H1 (cell line): ENCODE data around the gene ABLIM1. TPM values are rescaled to one million over a fixed set of nuclear protein-coding genes. Genes with fewer than 3 reads are reported as not detected.

Source experiments
- CTCF ChIA-PET: fragments of 300-600 bp; sonication (Branson Sonifier 250); formaldehyde crosslinking; loops from one replicate; lab custom pipeline; 2021; ENCODE audit not compliant: partially characterized antibody; lab: Charles Lee
- POLR2A ChIA-PET: fragments of 300-600 bp; sonication (Branson Sonifier 250); formaldehyde crosslinking; loops from one replicate; lab custom pipeline; 2021; ENCODE audit warnings: inconsistent platforms; ENCODE audit not compliant: partially characterized antibody; lab: Charles Lee
- DNase-seq, 2 experiments: peaks; one replicate each; pipeline versions ENCODE4 v3.0.0 to v3.0.0-alpha.2; 2010 to 2022; ENCODE audit warnings: low spot score in 2 of 2, low read depth in 1 of 2, mixed read lengths in 1 of 2
- FAIRE-seq: peaks from 2 replicates; lab custom pipeline; 2011; peaks lifted over from hg19 to GRCh38; lab: Jason Lieb, UNC
- H2AFZ ChIP-seq: 2 replicates; pipeline ENCODE4 v1.8.1; 2012; ENCODE audit warnings: low read length, inconsistent platforms
- H2AK5ac ChIP-seq: 2 replicates; pipeline ENCODE4 v1.6.1; 2013; ENCODE audit warnings: low read depth, low read length
- H2BK120ac ChIP-seq: replicated peaks from 2 replicates; pipeline ENCODE3; 2013; ENCODE audit warnings: low read depth, low read length, inconsistent platforms
- H2BK12ac ChIP-seq: 2 replicates; pipeline ENCODE4 v1.6.1; 2013; ENCODE audit warnings: low read depth, low read length
- H2BK15ac ChIP-seq: 2 replicates; pipeline ENCODE4 v1.6.1; 2013; ENCODE audit warnings: low read length
- H2BK20ac ChIP-seq: 2 replicates; pipeline ENCODE4 v1.6.1; 2013; ENCODE audit warnings: low read length
- H2BK5ac ChIP-seq: 2 replicates; pipeline ENCODE4 v1.6.1; 2013; ENCODE audit warnings: low read depth, low read length
- H3K14ac ChIP-seq: 2 replicates; pipeline ENCODE4 v1.6.1; 2013; ENCODE audit warnings: inconsistent platforms; ENCODE audit not compliant: insufficient read length
- H3K18ac ChIP-seq: 2 replicates; pipeline ENCODE4 v1.6.1; 2013; ENCODE audit warnings: low read length; ENCODE audit errors: extremely low read depth
- H3K23ac ChIP-seq: 2 replicates; pipeline ENCODE4 v1.6.1; 2013; ENCODE audit warnings: inconsistent platforms; ENCODE audit not compliant: insufficient read length
- H3K23me2 ChIP-seq: 2 replicates; pipeline ENCODE4 v1.6.1; 2013; ENCODE audit warnings: low read depth, low read length
- H3K27ac ChIP-seq: 2 replicates; pipeline ENCODE4 v1.6.1; 2011; ENCODE audit warnings: low read depth, low read length, inconsistent platforms
- H3K27me3 ChIP-seq, 4 experiments: replicated peaks in 1 of 4; 1 replicate in 1 of 4; 2 replicates in 3 of 4; pipeline versions ENCODE4 v1.6.1 to v1.8.1; 2011 to 2013; ENCODE audit warnings: low read length in 3 of 4, mild to moderate bottlenecking in 3 of 4, inconsistent platforms in 2 of 4, mixed read lengths in 2 of 4, moderate library complexity in 1 of 4; ENCODE audit not compliant: control insufficient read depth in 3 of 4, insufficient read depth in 3 of 4; ENCODE audit errors: extremely low read depth in 1 of 4
- H3K36me3 ChIP-seq, 4 experiments: 2 replicates each; pipeline versions ENCODE4 v1.6.1 to v1.8.1; 2011 to 2013; ENCODE audit warnings: mild to moderate bottlenecking in 4 of 4, low read length in 3 of 4, moderate library complexity in 2 of 4, control low read depth in 1 of 4, inconsistent platforms in 1 of 4; ENCODE audit not compliant: insufficient read depth in 4 of 4, control insufficient read depth in 2 of 4
- H3K4ac ChIP-seq: replicated peaks from 2 replicates; pipeline ENCODE3; 2013; ENCODE audit warnings: low read length, low read depth, mixed read lengths, inconsistent platforms; ENCODE audit not compliant: insufficient read length
- H3K4me1 ChIP-seq, 4 experiments: replicated peaks in 1 of 4; 1 replicate in 1 of 4; 2 replicates in 3 of 4; pipeline versions ENCODE4 v1.6.1 to v1.8.1; 2011 to 2013; ENCODE audit warnings: low read length in 3 of 4, inconsistent platforms in 2 of 4, mixed read lengths in 1 of 4; ENCODE audit not compliant: insufficient read depth in 4 of 4, control insufficient read depth in 3 of 4
- H3K4me2 ChIP-seq, 2 experiments: 2 replicates each; pipeline versions ENCODE4 v1.6.1 to v1.8.1; 2011 to 2013; ENCODE audit warnings: low read depth in 2 of 2, low read length in 2 of 2, control low read depth in 1 of 2, inconsistent platforms in 1 of 2, mild to moderate bottlenecking in 1 of 2; ENCODE audit not compliant: insufficient read depth in 1 of 2
- H3K4me3 ChIP-seq, 4 experiments: fragments of 200-600, 300-600 bp in 1 of 4; sonication (generic), shearing (Covaris generic), sonication (Bioruptor Twin) in 1 of 4; 2 replicates each; pipeline versions ENCODE4 v1.5.1 to v1.8.1; 2011 to 2016; ENCODE audit warnings: low read length in 4 of 4, low read depth in 3 of 4, control low read depth in 2 of 4, inconsistent platforms in 2 of 4, mild to moderate bottlenecking in 2 of 4, mixed read lengths in 1 of 4, moderate library complexity in 1 of 4; ENCODE audit not compliant: insufficient read depth in 2 of 4; ENCODE audit errors: extremely low read depth in 1 of 4
- H3K56ac ChIP-seq: replicated peaks from 2 replicates; pipeline ENCODE3; 2013; ENCODE audit warnings: low read depth, mild to moderate bottlenecking, mixed read lengths, low read length, inconsistent platforms; ENCODE audit not compliant: insufficient read length
- H3K79me1 ChIP-seq: 2 replicates; pipeline ENCODE4 v1.6.1; 2013; ENCODE audit warnings: low read depth, low read length, control low read depth
- H3K79me2 ChIP-seq, 2 experiments: 2 replicates each; pipeline versions ENCODE4 v1.6.1 to v1.8.1; 2012 to 2013; ENCODE audit warnings: low read length in 2 of 2, mild to moderate bottlenecking in 2 of 2, inconsistent platforms in 1 of 2; ENCODE audit not compliant: insufficient read depth in 2 of 2, control insufficient read depth in 1 of 2
- H3K9ac ChIP-seq, 4 experiments: replicated peaks in 1 of 4; 1 replicate in 1 of 4; 2 replicates in 3 of 4; pipeline versions ENCODE4 v1.6.1 to v1.8.1; 2011 to 2013; ENCODE audit warnings: low read depth in 3 of 4, low read length in 3 of 4, control low read depth in 2 of 4, mild to moderate bottlenecking in 2 of 4, moderate library complexity in 2 of 4, inconsistent platforms in 1 of 4; ENCODE audit errors: extremely low read depth in 1 of 4
- H3K9me3 ChIP-seq, 2 experiments: 2 replicates each; pipeline versions ENCODE4 v1.6.1 to v1.8.1; 2012 to 2013; ENCODE audit warnings: mild to moderate bottlenecking in 2 of 2, moderate library complexity in 2 of 2, control low read depth in 1 of 2, inconsistent platforms in 1 of 2, low read depth in 1 of 2, low read length in 1 of 2, mixed read lengths in 1 of 2; ENCODE audit not compliant: insufficient read depth in 2 of 2
- H4K20me1 ChIP-seq, 2 experiments: replicated peaks in 1 of 2; 2 replicates each; pipeline versions ENCODE3 to v1.8.1; 2011 to 2013; ENCODE audit warnings: inconsistent platforms in 2 of 2, low read length in 2 of 2, mild to moderate bottlenecking in 1 of 2; ENCODE audit not compliant: insufficient read depth in 2 of 2, control insufficient read depth in 1 of 2
- H4K5ac ChIP-seq: 2 replicates; pipeline ENCODE4 v1.6.1; 2013; ENCODE audit warnings: low read length, low read depth, mixed read lengths, inconsistent platforms; ENCODE audit not compliant: insufficient read length
- H4K8ac ChIP-seq: 2 replicates; pipeline ENCODE4 v1.8.0; 2013; ENCODE audit warnings: mild to moderate bottlenecking, moderate library complexity, low read length, inconsistent platforms; ENCODE audit not compliant: insufficient read depth; ENCODE audit errors: extremely low read depth
- H4K91ac ChIP-seq: replicated peaks from 2 replicates; pipeline ENCODE3; 2013; ENCODE audit warnings: low read length, mixed read lengths, inconsistent platforms; ENCODE audit not compliant: insufficient read length
- GTF2F1 ChIP-seq: IDR thresholded peaks from 2 replicates; pipeline ENCODE4 v1.6.1; 2012; ENCODE audit warnings: low read depth, low read length, improper control_type of control experiment, borderline replicate concordance
- NRF1 ChIP-seq: IDR thresholded peaks from 2 replicates; pipeline ENCODE4 v1.6.1; 2011; ENCODE audit warnings: mild to moderate bottlenecking, low read depth, low read length, improper control_type of control experiment
- POLR2AphosphoS5 ChIP-seq: IDR thresholded peaks from 2 replicates; pipeline ENCODE4 v1.6.1; 2011; ENCODE audit warnings: low read depth, low read length
- RAD21 ChIP-seq, 2 experiments: IDR thresholded peaks in 1 of 2; conservative IDR thresholded peaks in 1 of 2; 2 replicates each; pipeline ENCODE4 v1.6.1; 2011; ENCODE audit warnings: low read depth in 2 of 2, low read length in 2 of 2, improper control_type of control experiment in 1 of 2, inconsistent platforms in 1 of 2, mild to moderate bottlenecking in 1 of 2, moderate library complexity in 1 of 2
- RBBP5 ChIP-seq: IDR thresholded peaks from 2 replicates; pipeline ENCODE4 v1.7.1; 2012; ENCODE audit warnings: low read depth, mild to moderate bottlenecking, inconsistent platforms, low read length, moderate library complexity, borderline replicate concordance
- SAP30 ChIP-seq: fragments of 300-600 bp; sonication (generic); IDR thresholded peaks from 2 replicates; pipeline ENCODE4 v1.7.1; 2012; ENCODE audit warnings: low read length, moderate library complexity, mild to moderate bottlenecking, inconsistent platforms; ENCODE audit not compliant: insufficient read depth, insufficient replicate concordance
- SIRT6 ChIP-seq: IDR thresholded peaks from one replicate; pipeline ENCODE4 v1.7.1; 2012; ENCODE audit warnings: low read length, inconsistent platforms
- SP4 ChIP-seq: IDR thresholded peaks from 2 replicates; pipeline ENCODE4 v1.6.1; 2012; ENCODE audit warnings: low read length, inconsistent platforms
- SRF ChIP-seq: IDR thresholded peaks from 2 replicates; pipeline ENCODE4 v1.6.1; 2011; ENCODE audit warnings: mild to moderate bottlenecking, low read depth, low read length, moderate library complexity
- SUZ12 ChIP-seq: fragments of 200-600 bp; sonication (generic); IDR thresholded peaks from 2 replicates; pipeline ENCODE4 v1.6.1; 2012; ENCODE audit warnings: mild to moderate bottlenecking, inconsistent platforms, low read length, moderate library complexity, mixed read lengths
- WGBS, 2 experiments: shearing (Covaris generic) in 1 of 2; methylation state at CpG; one replicate each; pipeline versions ENCODE4 v1.1.6 to v1.1.7; 2013 to 2015; ENCODE audit warnings: low lambda C conversion rate in 2 of 2, mixed read lengths in 2 of 2, inconsistent platforms in 1 of 2, low coverage in 1 of 2, missing lambda C conversion rate in 1 of 2; ENCODE audit not compliant: insufficient replicate concordance in 2 of 2, insufficient coverage in 1 of 2, insufficient read length in 1 of 2; ENCODE audit errors: extremely low coverage in 1 of 2, missing lambda C conversion rate in 1 of 2; 5-methylcytosine and 5-hydroxymethylcytosine counted together
- polyA plus RNA-seq, 7 experiments: library from polyadenylated mRNA; depleted of rRNA in 3 of 7; stranded (reverse) in 5 of 7; unstranded in 2 of 7; fragments of >200 nt in 5 of 7; fragments of 200-250 nt in 2 of 7; gene quantifications; 1 replicate in 5 of 7; 2 replicates in 1 of 7; 4 replicates in 1 of 7; pipeline versions ENCODE4 v1.2.1 to v1.2.3, GENCODE V29; 2011 to 2013; ENCODE audit warnings: missing spikeins in 2 of 7, mixed read lengths in 2 of 7
- total RNA-seq: library from RNA; stranded (reverse); fragmentation: NEBNext Ultra II Directional; extraction: Animal tissue kit (Norgen Biotek cat#: 25700); gene quantifications from 2 replicates; pipeline ENCODE4 v1.2.1, GENCODE V29; 2021
- TF ChIP-seq, protein P1 (sequence below): IDR thresholded peaks from 2 replicates; pipeline ENCODE4 v1.6.1; 2011; ENCODE audit warnings: low read depth, mild to moderate bottlenecking, low read length; ENCODE audit not compliant: insufficient read depth
- TF ChIP-seq, protein P2 (sequence below): IDR thresholded peaks from 2 replicates; pipeline ENCODE4 v1.6.1; 2012; ENCODE audit warnings: low read length, inconsistent platforms

Gene ABLIM1
- total and polyA plus RNA-seq, 2 of the 8 experiments (the other 6 are each of a cell fraction or from before 2014, with no cell fraction given) = 51.2 to 51.7 TPM

DNA sequence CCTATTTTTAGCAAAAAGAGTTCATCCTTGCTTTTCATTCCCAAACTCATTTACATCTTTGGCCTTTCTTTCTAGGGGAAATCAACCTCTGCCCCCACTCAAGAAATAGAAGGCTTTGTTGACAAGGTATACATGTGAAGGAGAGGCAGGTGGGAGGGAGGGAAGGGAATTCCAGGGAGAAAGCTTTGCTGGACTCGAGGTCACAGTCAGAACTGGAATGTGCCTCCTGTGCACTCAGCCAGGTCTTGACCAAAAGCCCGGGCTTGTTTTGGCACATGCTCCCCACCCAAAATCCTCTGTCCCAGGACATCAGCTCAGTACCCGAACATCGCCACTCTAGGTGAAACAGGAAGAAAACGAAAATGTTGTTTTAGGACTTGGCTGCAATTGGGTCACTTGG lies 61.3 kb downstream of the ABLIM1 start:
- no peak overlapping the region for H3K14ac ChIP-seq
- TF ChIP-seq NRF1 (no peak), SIRT6 (no peak), SP4 (no peak), POLR2AphosphoS5 (no peak), SAP30 (no peak), RAD21 (IDR thresholded peaks at IDR 0.05 in 1 of 2, conservative IDR thresholded peaks at IDR 0.05 in 1 of 2; ENCODE audit: low read depth in 2 of 2, low read length in 2 of 2) (no peak), SRF (no peak), SUZ12 (no peak), RBBP5 (no peak), GTF2F1 (no peak)
- TF ChIP-seq, protein P1, sequence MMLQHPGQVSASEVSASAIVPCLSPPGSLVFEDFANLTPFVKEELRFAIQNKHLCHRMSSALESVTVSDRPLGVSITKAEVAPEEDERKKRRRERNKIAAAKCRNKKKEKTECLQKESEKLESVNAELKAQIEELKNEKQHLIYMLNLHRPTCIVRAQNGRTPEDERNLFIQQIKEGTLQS = no peak
- TF ChIP-seq, protein P2, sequence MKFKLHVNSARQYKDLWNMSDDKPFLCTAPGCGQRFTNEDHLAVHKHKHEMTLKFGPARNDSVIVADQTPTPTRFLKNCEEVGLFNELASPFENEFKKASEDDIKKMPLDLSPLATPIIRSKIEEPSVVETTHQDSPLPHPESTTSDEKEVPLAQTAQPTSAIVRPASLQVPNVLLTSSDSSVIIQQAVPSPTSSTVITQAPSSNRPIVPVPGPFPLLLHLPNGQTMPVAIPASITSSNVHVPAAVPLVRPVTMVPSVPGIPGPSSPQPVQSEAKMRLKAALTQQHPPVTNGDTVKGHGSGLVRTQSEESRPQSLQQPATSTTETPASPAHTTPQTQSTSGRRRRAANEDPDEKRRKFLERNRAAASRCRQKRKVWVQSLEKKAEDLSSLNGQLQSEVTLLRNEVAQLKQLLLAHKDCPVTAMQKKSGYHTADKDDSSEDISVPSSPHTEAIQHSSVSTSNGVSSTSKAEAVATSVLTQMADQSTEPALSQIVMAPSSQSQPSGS = no peak

More for the DNA sequence above, 61.3 kb downstream of the ABLIM1 start:
- DNase-seq (no peak), FAIRE-seq (no peak)
- no peak overlapping the region for H3K56ac ChIP-seq
- no peaks in the 10 kb centered on the region for H3K4me1 ChIP-seq
- H2BK12ac ChIP-seq = no peak overlapping the region
- H3K4me3 ChIP-seq = no peak overlapping the region
- no peak overlapping the region for H3K23ac ChIP-seq
- H3K9ac ChIP-seq = no peak overlapping the region
- H3K27ac ChIP-seq = no peak overlapping the region
- no peak overlapping the region for H3K18ac ChIP-seq
- H2AK5ac ChIP-seq = no peak overlapping the region
- WGBS, 2 experiments = 84% methylated on average over 5 of the region's 5 CpGs; no CpG with 5 or more reads in 1 of the 2 experiments
- H3K9me3 ChIP-seq = no peaks in the 10 kb centered on the region
- no peaks in the 10 kb centered on the region for H3K79me1 ChIP-seq
- no peaks in the 10 kb centered on the region for H4K20me1 ChIP-seq
- no peak overlapping the region for H4K8ac ChIP-seq
- ChIA-PET CTCF (interaction anchor here (0.7 kb wide), 1 partner anchor 209 kb away, joined by 3 read pairs; no protein-coding TSS in a partner anchor), POLR2A (no interaction called here)
- no peaks in the 10 kb centered on the region for H3K27me3 ChIP-seq
- H3K4ac ChIP-seq = no peak overlapping the region
- H2BK120ac ChIP-seq = no peak overlapping the region
- no peak overlapping the region for H3K4me2 ChIP-seq
- H4K5ac ChIP-seq = no peak overlapping the region
- H2BK20ac ChIP-seq = no peak overlapping the region
- no peak overlapping the region for H2BK5ac ChIP-seq
- H3K79me2 ChIP-seq = no peaks in the 10 kb centered on the region
- H4K91ac ChIP-seq = no peak overlapping the region
- no peak overlapping the region for H2BK15ac ChIP-seq
- H3K36me3 ChIP-seq = no peaks in the 10 kb centered on the region
- H3K23me2 ChIP-seq = no peaks in the 10 kb centered on the region
- no peak overlapping the region for H2AFZ ChIP-seq
